AG20443 (cell line): ENCODE results near the gene OPRD1.
"Not testable (repeated sequence)": the region's sequence is repeated elsewhere in the genome, so short reads cannot be mapped to it uniquely, and the experiment has no call there.

ENCODE experiments used
- DNase-seq: peaks from one replicate; pipeline ENCODE4 v3.0.0; 2012; ENCODE audit warnings: low spot score, mixed read lengths

Gene OPRD1

GRCh38 chr1:28811766-28812668, at the start of gene OPRD1:
TSS of gene OPRD1 (plus strand) at chr1:28812170. CDS start at chr1:28812384, 214 bp downstream.
- DNase-seq: no peak

- DNase-seq: no peak
These were observed 45.3 kb upstream of the OPRD1 start for GRCh38 chr1:28766532-28767183.

GRCh38 chr1:28770601-28771165, 41.3 kb upstream of the OPRD1 start:
- DNase-seq: no peak

DNA sequence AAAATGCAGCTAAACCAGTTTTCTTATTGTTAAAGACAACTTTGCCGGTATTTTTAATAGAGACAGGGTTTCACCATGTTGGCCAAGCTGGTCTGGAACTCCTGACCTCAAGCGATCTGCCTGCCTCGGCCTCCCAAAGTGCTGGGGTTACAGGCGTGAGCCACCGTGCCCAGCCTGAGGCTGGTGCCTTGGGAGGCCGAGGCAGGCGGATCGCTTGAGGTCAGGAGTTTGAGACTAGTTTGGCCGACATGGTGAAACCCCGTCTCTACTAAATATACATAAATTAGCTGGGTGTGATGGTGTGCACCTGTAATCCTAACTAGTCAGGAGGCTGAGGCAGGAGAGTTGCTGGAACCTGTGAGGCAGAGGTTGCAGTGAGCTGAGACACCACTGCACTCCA, 40.0 kb upstream of the OPRD1 start:
- DNase-seq: not testable (repeated sequence)

- no peak for DNase-seq
These were observed 38.9 kb upstream of the OPRD1 start for GRCh38 chr1:28773105-28773504.

- DNase-seq: peak; percentile 95
These were observed 36.6 kb upstream of the OPRD1 start for GRCh38 chr1:28775121-28775942.

DNA sequence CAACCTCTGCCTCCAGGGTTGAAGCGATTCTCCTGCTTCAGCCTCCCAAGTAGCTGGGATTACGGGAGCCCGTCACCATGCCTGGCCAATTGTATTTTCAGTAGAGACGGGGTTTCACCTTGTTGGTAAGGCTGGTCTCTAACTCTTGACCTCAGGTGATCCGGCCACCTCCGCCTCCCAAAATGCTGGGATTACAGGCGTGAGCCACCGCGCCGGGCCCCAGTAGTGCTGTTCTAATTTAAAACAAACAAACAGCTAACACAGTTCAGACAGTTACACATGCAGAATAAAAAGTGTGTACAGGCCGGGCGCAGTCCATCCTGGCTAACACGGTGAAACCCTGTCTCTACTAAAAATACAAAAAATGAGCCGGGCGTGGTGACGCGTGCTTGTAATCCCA, 35.6 kb upstream of the OPRD1 start:
- no peak for DNase-seq

GRCh38 chr1:28778021-28778420, 33.9 kb upstream of the OPRD1 start:
- DNase-seq: no peak

- DNase-seq: no peak
These were observed 32.1 kb upstream of the OPRD1 start for GRCh38 chr1:28779751-28780408.

DNA sequence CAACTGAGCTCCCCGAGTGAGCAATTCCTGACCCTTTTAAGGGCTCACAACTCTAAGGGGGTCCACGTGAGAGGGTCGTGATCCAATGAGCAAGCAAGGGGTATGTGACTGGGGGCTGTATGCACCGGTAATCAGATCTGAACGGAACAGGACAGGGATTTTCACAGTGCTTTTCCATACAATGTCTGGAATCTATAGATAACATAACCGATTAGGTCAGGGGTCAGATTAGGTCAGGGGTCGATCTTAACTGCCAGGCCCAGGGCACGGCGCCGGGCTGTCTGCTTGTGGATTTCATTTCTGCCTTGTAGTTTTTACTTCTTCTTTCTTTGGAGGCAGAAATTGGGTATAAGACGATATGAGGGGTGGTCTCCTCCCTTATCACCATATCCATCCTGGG, 30.7 kb upstream of the OPRD1 start:
- no peak for DNase-seq

DNA sequence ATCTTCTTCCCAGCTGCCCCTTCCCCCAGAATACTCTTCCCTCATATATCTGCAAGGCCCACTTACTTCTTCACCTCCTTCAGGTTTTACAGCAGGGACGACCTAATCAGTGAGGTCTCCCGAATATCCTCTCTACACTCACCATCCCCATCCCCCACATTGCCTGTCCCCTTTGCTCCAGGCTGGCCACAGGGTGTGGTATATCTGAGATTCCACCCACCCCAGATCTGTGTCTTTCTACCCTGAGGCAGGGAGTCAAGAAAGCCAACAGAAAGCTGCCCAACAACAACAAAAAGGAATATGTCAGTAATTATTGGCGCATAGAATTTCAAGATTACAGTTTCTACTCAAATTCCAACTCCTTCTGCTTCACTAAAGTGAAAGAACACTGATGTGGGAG, 30.0 kb upstream of the OPRD1 start:
- no peak for DNase-seq

- DNase-seq: no peak
These were observed 28.6 kb upstream of the OPRD1 start for GRCh38 chr1:28783363-28783762.

DNA sequence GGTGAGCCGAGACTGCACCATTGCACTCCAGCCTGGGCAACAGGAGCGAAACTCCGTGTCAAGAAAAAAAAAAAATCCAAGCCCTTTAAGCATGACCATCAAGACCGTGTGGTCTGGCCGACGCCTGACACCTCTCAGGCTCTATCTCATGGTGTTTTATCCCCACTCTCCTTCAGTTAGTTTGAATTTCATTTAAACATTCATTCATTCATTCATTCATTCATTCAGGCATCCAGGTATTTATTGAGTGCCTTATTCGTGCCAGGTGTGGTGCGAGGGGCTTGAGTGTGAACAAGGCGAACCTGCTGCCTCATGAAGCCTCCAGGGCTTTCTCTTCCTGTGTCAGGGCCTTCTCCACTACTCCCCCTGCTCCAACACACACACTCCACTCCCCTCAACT, 22.6 kb upstream of the OPRD1 start:
- no peak for DNase-seq

- no peak for DNase-seq
These were observed 22.2 kb upstream of the OPRD1 start for GRCh38 chr1:28789816-28790215.

GRCh38 chr1:28790377-28791035, 21.5 kb upstream of the OPRD1 start:
- DNase-seq: no peak

- DNase-seq: not testable (repeated sequence)
These were observed 20.0 kb upstream of the OPRD1 start for GRCh38 chr1:28791929-28792328.

DNA sequence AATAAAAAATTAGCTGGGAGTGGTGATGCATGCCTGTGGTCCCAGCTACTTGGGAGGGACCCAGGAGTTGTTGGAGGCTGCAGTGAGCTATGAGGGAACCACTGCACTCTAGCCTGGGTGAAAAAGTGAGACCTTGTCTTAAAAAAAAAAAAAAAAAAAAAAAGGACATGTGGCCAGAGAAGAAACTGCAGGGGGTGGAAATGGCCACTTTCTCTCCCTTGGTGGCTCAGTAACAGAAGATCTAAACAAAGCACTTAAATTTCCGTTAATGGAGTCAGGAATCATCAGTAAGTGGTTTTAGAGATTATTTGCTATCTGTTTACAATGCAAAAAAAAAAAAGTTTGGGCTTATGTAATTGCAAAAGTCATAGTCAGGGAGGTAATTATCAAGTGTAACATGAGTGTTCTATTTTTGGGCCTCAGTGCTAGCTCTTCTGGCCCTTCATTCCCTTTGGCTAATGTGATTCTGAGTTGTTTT, 19.3 kb upstream of the OPRD1 start:
- no peak for DNase-seq

GRCh38 chr1:28794582-28794981, 17.4 kb upstream of the OPRD1 start:
- DNase-seq: not testable (repeated sequence)

GRCh38 chr1:28796352-28797211, 15.4 kb upstream of the OPRD1 start:
- no peak for DNase-seq

DNA sequence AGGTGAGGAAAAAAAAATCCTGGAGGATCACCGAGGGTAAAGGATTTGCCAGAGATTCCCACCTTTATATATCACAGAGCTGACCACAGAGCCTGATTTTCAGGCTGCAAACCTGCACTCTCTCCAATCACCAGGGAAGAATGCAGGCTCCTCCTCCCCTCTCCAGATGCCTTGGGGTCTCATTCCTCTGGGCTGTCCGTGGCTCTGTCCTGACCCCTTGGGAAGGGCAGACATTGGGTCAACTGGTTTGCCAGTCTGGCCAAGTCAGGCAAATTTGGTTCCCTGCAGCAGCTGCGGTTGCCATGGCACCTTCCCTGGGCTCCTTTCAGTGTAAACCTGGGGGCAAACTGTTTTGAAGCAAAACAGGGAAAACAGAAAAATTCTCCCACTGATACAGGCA, 11.6 kb upstream of the OPRD1 start:
- DNase-seq: no peak
